ENCODE results near the gene MKNK2. TPM values are rescaled to one million over a fixed set of nuclear protein-coding genes. Genes with fewer than 3 reads are reported as not detected.

The MKNK2 gene
- total RNA-seq, 2 donors from 2014 or later: 69.7 to 96.3 TPM

GRCh38 chr19:2047076-2047448 lies 4.0 kb downstream of the MKNK2 start:
- ATAC-seq (ENCODE audit: insufficient number of reproducible peaks, low FRiP score, low read depth): no peak
- Histone ChIP-seq H3K36me3 (peaks cover 29% of the 10 kb centered on the region), H3K4me3 (peak overlapping the region; percentile 96)

GRCh38 chr19:2046046-2046907 lies 4.8 kb downstream of the MKNK2 start:
- no peaks in the 10 kb centered on the region for H3K9me3 ChIP-seq
- no peak overlapping the region for H3K27ac ChIP-seq
- H3K4me3 ChIP-seq: no peak overlapping the region
- H3K36me3 ChIP-seq: peaks cover 33% of the 10 kb centered on the region
- ATAC-seq (ENCODE audit: insufficient number of reproducible peaks, low FRiP score, low read depth) (no peak), DNase-seq (ENCODE audit: low spot score) (no peak)
- H3K4me1 ChIP-seq (ENCODE audit: control insufficient read depth in 1 of 2, low read depth in 2 of 2): peaks cover 43 to 80% of the 10 kb centered on the region in 2 donors
- no peaks in the 10 kb centered on the region for H3K27me3 ChIP-seq (replicated peaks; ENCODE audit: insufficient read depth)
- TF ChIP-seq CTCF (IDR thresholded peaks at IDR 0.05): no peak

More at GRCh38 chr19:2047076-2047448, 4.0 kb downstream of the MKNK2 start:
- Histone ChIP-seq H3K27me3 (replicated peaks; ENCODE audit: insufficient read depth) (no peaks in the 10 kb centered on the region), H3K27ac (peak overlapping the region in 1 of 2 donors; percentile 52), H3K9me3 (no peaks in the 10 kb centered on the region), H3K4me1 (ENCODE audit: control insufficient read depth in 1 of 2, low read depth in 2 of 2) (peaks cover 38 to 82% of the 10 kb centered on the region in 2 donors)
- no peak for TF ChIP-seq CTCF (IDR thresholded peaks at IDR 0.05)
- DNase-seq (ENCODE audit: low spot score): no peak

- Histone ChIP-seq H3K4me3 (no peak overlapping the region), H3K9me3 (no peaks in the 10 kb centered on the region), H3K27me3 (replicated peaks; ENCODE audit: insufficient read depth) (no peaks in the 10 kb centered on the region), H3K36me3 (peaks cover 40% of the 10 kb centered on the region), H3K27ac (peak overlapping the region in 1 of 2 donors; percentile 14), H3K4me1 (ENCODE audit: control insufficient read depth in 1 of 2, low read depth in 2 of 2) (peaks cover 46 to 87% of the 10 kb centered on the region in 2 donors)
- ATAC-seq (ENCODE audit: insufficient number of reproducible peaks, low FRiP score, low read depth) (no peak), DNase-seq (ENCODE audit: low spot score) (no peak)
- no peak for TF ChIP-seq CTCF (IDR thresholded peaks at IDR 0.05)
Observed at GRCh38 chr19:2045501-2046045, 5.5 kb downstream of the MKNK2 start.

- DNase-seq (ENCODE audit: low spot score) (no peak), ATAC-seq (ENCODE audit: insufficient number of reproducible peaks, low FRiP score, low read depth) (no peak)
- TF ChIP-seq CTCF (IDR thresholded peaks at IDR 0.05): no peak
- Histone ChIP-seq H3K4me3 (no peak overlapping the region), H3K36me3 (peaks cover 47% of the 10 kb centered on the region), H3K4me1 (ENCODE audit: control insufficient read depth in 1 of 2, low read depth in 2 of 2) (peaks cover 46 to 88% of the 10 kb centered on the region in 2 donors), H3K9me3 (no peaks in the 10 kb centered on the region), H3K27me3 (replicated peaks; ENCODE audit: insufficient read depth) (no peaks in the 10 kb centered on the region), H3K27ac (peak overlapping the region in 1 of 2 donors; percentile 14)
Observed at GRCh38 chr19:2044709-2045500, 6.1 kb downstream of the MKNK2 start.

All from thoracic aorta (tissue), 2 donors.